ENCODE data around the gene SH3RF2.
"Not testable (repeated sequence)": the region's sequence is repeated elsewhere in the genome, so short reads cannot be mapped to it uniquely, and the experiment has no call there.

Gene SH3RF2

GRCh38 chr5:145949474-145949873, 13.1 kb downstream of the SH3RF2 start:
- no peak for DNase-seq (ENCODE audit: low spot score)

GRCh38 chr5:145951071-145951470, 14.7 kb downstream of the SH3RF2 start:
- DNase-seq (ENCODE audit: low spot score): no peak

GRCh38 chr5:145953202-145953601, 16.8 kb downstream of the SH3RF2 start:
- DNase-seq (ENCODE audit: low spot score): no peak

- DNase-seq (ENCODE audit: low spot score): not testable (repeated sequence)
Observed at GRCh38 chr5:145954140-145954539, 17.8 kb downstream of the SH3RF2 start.

- no peak for DNase-seq (ENCODE audit: low spot score)
Observed at GRCh38 chr5:145957388-145957787, 21.0 kb downstream of the SH3RF2 start.

GRCh38 chr5:145958436-145958835, 22.1 kb downstream of the SH3RF2 start:
- DNase-seq (ENCODE audit: low spot score): no peak

- no peak for DNase-seq (ENCODE audit: low spot score)
Observed at GRCh38 chr5:145960166-145960565, 23.8 kb downstream of the SH3RF2 start.

- no peak for DNase-seq (ENCODE audit: low spot score)
Observed at GRCh38 chr5:145960848-145961600, 24.6 kb downstream of the SH3RF2 start.

- DNase-seq (ENCODE audit: low spot score): no peak
Observed at GRCh38 chr5:145962001-145962400, 25.6 kb downstream of the SH3RF2 start.

- DNase-seq (ENCODE audit: low spot score): not testable (repeated sequence)
Observed at GRCh38 chr5:145964008-145964407, 27.6 kb downstream of the SH3RF2 start.

- no peak for DNase-seq (ENCODE audit: low spot score)
Observed at GRCh38 chr5:145965804-145966203, 29.4 kb downstream of the SH3RF2 start.

- no peak for DNase-seq (ENCODE audit: low spot score)
Observed at GRCh38 chr5:145967296-145967695, 30.9 kb downstream of the SH3RF2 start.

- no peak for DNase-seq (ENCODE audit: low spot score)
Observed at GRCh38 chr5:145968970-145969713, 32.8 kb downstream of the SH3RF2 start.

- no peak for DNase-seq (ENCODE audit: low spot score)
Observed at GRCh38 chr5:145969714-145970092, 33.3 kb downstream of the SH3RF2 start.

- DNase-seq (ENCODE audit: low spot score): no peak
Observed at GRCh38 chr5:145971108-145971507, 34.7 kb downstream of the SH3RF2 start.

- no peak for DNase-seq (ENCODE audit: low spot score)
Observed at GRCh38 chr5:145971701-145972100, 35.3 kb downstream of the SH3RF2 start.

- DNase-seq (ENCODE audit: low spot score): no peak
Observed at GRCh38 chr5:145975001-145975360, 38.6 kb downstream of the SH3RF2 start.

GRCh38 chr5:145975361-145976066, 39.1 kb downstream of the SH3RF2 start:
- no peak for DNase-seq (ENCODE audit: low spot score)

- DNase-seq (ENCODE audit: low spot score): no peak
Observed at GRCh38 chr5:145976431-145977155, 40.2 kb downstream of the SH3RF2 start.

- no peak for DNase-seq (ENCODE audit: low spot score)
Observed at GRCh38 chr5:145978171-145978570, 41.8 kb downstream of the SH3RF2 start.

GRCh38 chr5:145978708-145979107, 42.3 kb downstream of the SH3RF2 start:
- no peak for DNase-seq (ENCODE audit: low spot score)
